ENCODE results near the gene SCN9A. TPM values are rescaled to one million over a fixed set of nuclear protein-coding genes. Genes with fewer than 3 reads are reported as not detected.
"Not testable (repeated sequence)": the region's sequence is repeated elsewhere in the genome, so short reads cannot be mapped to it uniquely, and the experiment has no call there.

The SCN9A gene
- total and polyA plus RNA-seq, 2 donors: 0.67 to 32.9 TPM

DNA sequence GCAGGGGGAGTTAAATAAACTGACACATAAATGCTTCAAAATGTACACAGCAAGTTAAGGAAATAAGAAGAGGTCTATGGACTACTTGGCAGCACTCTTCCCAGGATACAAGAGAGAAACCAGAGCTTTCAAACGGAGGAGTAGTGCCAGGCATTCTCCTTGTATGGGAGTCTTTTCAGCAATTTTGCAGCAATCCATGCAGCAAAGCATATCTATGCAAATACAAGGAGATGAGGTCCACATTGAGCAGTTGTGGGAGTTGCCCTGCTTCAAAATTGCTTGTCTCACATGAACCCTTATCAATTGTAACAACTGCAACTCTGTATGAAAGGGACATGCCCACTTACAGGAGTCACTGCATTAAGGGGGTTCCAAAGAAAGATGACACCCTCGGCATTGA lies 37.8 kb downstream of the SCN9A start:
- Histone ChIP-seq H3K36me3 (ENCODE audit: insufficient read depth) (no peaks in the 10 kb centered on the region), H3K4me1 (ENCODE audit: insufficient read depth) (no peaks in the 10 kb centered on the region)
- 67% methylated on average over 2 of the region's 2 CpGs for WGBS

GRCh38 chr2:166335284-166335683 lies 40.5 kb downstream of the SCN9A start:
- DNase-seq (ENCODE audit: extremely low spot score): peak; percentile 25
- no peaks in the 10 kb centered on the region for H3K4me1 ChIP-seq (ENCODE audit: insufficient read depth)
- WGBS: 20% methylated on average over 3 of the region's 3 CpGs
- no peak overlapping the region for H3K4me3 ChIP-seq (ENCODE audit: low read depth, low read length)
- H3K36me3 ChIP-seq (ENCODE audit: insufficient read depth): no peaks in the 10 kb centered on the region
- H3K27ac ChIP-seq (ENCODE audit: low read depth): no peak overlapping the region

More for the DNA sequence above, 37.8 kb downstream of the SCN9A start:
- DNase-seq (ENCODE audit: extremely low spot score): no peak
- H3K4me3 ChIP-seq (ENCODE audit: low read depth, low read length): no peak overlapping the region
- no peak overlapping the region for H3K27ac ChIP-seq (ENCODE audit: low read depth)

GRCh38 chr2:166334805-166335204 lies 40.9 kb downstream of the SCN9A start:
- Histone ChIP-seq H3K4me1 (ENCODE audit: insufficient read depth) (no peaks in the 10 kb centered on the region), H3K27ac (ENCODE audit: low read depth) (no peak overlapping the region), H3K4me3 (ENCODE audit: low read depth, low read length) (no peak overlapping the region), H3K36me3 (ENCODE audit: insufficient read depth) (no peaks in the 10 kb centered on the region)
- DNase-seq (ENCODE audit: extremely low spot score): no peak

GRCh38 chr2:166333801-166334200 lies 41.9 kb downstream of the SCN9A start:
- no peaks in the 10 kb centered on the region for H3K4me1 ChIP-seq (ENCODE audit: insufficient read depth)
- H3K27ac ChIP-seq (ENCODE audit: low read depth): no peak overlapping the region
- WGBS: 60% methylated on average over 2 of the region's 2 CpGs
- H3K4me3 ChIP-seq (ENCODE audit: low read depth, low read length): no peak overlapping the region
- H3K36me3 ChIP-seq (ENCODE audit: insufficient read depth): no peaks in the 10 kb centered on the region
- DNase-seq (ENCODE audit: extremely low spot score): no peak

DNA sequence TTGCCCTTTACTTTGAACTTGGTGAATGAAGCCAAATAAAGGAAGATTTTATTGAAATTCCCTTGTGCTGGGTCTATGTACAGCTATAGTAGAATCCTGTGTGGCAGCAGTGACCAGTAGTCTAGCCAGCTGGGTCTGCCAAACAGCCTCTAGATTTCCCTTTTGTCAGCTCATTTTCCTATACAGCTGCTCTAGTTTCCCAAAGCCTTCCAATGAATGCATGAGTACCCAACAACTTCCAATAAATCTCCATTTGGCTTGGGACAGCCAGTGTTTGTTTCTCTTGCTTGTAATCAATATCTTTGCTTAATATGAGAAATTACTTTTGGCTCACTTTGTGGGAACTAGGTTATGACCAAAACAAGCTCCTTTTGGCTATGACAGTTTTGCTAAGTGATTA lies 43.6 kb downstream of the SCN9A start:
- Histone ChIP-seq H3K36me3 (ENCODE audit: insufficient read depth) (no peaks in the 10 kb centered on the region), H3K4me3 (ENCODE audit: low read depth, low read length) (no peak overlapping the region), H3K27ac (ENCODE audit: low read depth) (no peak overlapping the region), H3K4me1 (ENCODE audit: insufficient read depth) (no peaks in the 10 kb centered on the region)
- DNase-seq (ENCODE audit: extremely low spot score): no peak

DNA sequence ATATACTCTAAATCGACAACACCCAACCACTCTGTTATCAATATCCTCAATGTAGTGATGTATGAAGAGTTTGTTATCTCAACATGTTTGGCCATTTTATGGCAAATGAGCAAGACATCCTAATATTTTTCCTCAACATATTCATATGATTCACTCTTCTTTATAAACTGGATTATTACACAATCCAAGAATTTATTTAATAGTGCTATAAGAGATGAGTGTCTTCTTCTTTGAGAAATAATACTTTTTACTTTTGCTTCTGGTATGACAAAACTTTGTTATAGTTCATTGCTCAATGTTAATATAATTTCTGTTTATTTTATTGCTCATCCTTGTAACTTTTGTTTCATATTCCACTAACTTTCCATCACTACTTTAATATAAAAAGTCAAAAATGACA lies 44.3 kb downstream of the SCN9A start:
- Histone ChIP-seq H3K27ac (ENCODE audit: low read depth) (no peak overlapping the region), H3K4me1 (ENCODE audit: insufficient read depth) (no peaks in the 10 kb centered on the region), H3K36me3 (ENCODE audit: insufficient read depth) (no peaks in the 10 kb centered on the region), H3K4me3 (ENCODE audit: low read depth, low read length) (no peak overlapping the region)
- WGBS: 82% methylated on average over 1 of the region's 1 CpG
- no peak for DNase-seq (ENCODE audit: extremely low spot score)

DNA sequence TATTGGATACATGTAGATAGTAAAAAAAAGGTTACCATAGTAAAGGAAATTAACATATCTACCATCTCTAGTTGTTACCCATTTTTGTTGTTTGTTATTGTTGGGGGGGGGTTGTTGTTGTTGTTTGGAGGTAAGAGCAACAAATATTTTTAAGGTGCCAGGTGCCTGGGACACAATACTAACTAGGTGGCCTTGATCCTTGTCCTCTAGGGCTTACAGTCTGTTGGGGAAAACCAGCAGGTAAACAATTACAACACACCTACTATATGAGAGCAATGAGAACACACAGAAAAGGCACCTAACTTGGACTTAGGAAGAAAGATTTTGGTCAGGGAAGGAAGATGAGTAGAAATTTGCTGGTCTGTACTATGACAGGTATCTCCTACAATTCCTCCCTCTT lies 46.3 kb downstream of the SCN9A start:
- no peaks in the 10 kb centered on the region for H3K36me3 ChIP-seq (ENCODE audit: insufficient read depth)
- DNase-seq (ENCODE audit: extremely low spot score): no peak
- no peak overlapping the region for H3K4me3 ChIP-seq (ENCODE audit: low read depth, low read length)
- no peaks in the 10 kb centered on the region for H3K4me1 ChIP-seq (ENCODE audit: insufficient read depth)
- H3K27ac ChIP-seq (ENCODE audit: low read depth): no peak overlapping the region

DNA sequence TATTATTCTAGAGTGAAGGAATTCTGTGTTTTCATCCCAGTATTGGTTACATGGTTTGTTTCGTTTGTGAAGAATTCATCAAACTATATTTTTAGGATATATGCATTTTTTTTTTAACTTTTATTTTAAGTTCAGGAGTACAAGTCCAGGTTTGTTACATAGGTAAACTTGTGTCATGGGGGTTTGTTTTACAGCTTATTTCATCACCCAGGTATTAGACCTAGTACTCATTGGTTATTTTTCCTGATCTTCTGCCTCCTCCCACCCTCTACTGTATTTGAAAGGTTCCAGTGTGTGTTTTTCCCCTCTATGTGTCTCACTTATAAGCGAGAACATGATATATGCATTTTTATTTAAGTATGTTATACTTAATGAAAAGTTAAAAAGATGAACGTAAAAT lies 47.6 kb downstream of the SCN9A start:
- Histone ChIP-seq H3K36me3 (ENCODE audit: insufficient read depth) (no peaks in the 10 kb centered on the region), H3K4me3 (ENCODE audit: low read depth, low read length) (no peak overlapping the region), H3K27ac (ENCODE audit: low read depth) (no peak overlapping the region), H3K4me1 (ENCODE audit: insufficient read depth) (no peaks in the 10 kb centered on the region)
- DNase-seq (ENCODE audit: extremely low spot score): no peak
- WGBS: 54% methylated on average over 3 of the region's 3 CpGs

DNA sequence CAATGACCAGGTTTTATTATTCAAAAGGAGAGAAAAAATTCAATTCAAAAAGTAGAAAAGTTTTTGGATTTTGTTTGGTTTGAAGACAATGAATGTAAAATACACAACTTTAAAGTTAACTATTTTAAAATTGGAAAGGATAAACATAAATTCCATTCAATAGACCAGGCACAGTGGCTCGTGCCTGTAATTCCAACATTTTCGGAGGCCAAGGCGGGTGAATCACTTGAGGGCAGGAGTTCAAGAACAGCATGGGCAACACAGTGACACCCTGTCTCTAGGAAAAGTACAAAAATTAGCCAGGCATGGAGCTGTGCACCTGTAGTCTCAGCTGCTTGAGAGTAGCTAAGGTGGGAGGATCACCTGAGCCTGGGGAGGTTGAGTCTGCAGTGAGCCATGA lies 54.7 kb downstream of the SCN9A start:
- 89% methylated on average over 3 of the region's 3 CpGs for WGBS
- no peak for DNase-seq (ENCODE audit: extremely low spot score)
- Histone ChIP-seq H3K4me1 (ENCODE audit: insufficient read depth) (no peaks in the 10 kb centered on the region), H3K36me3 (ENCODE audit: insufficient read depth) (no peaks in the 10 kb centered on the region), H3K4me3 (ENCODE audit: low read depth, low read length) (no peak overlapping the region), H3K27ac (ENCODE audit: low read depth) (no peak overlapping the region)

DNA sequence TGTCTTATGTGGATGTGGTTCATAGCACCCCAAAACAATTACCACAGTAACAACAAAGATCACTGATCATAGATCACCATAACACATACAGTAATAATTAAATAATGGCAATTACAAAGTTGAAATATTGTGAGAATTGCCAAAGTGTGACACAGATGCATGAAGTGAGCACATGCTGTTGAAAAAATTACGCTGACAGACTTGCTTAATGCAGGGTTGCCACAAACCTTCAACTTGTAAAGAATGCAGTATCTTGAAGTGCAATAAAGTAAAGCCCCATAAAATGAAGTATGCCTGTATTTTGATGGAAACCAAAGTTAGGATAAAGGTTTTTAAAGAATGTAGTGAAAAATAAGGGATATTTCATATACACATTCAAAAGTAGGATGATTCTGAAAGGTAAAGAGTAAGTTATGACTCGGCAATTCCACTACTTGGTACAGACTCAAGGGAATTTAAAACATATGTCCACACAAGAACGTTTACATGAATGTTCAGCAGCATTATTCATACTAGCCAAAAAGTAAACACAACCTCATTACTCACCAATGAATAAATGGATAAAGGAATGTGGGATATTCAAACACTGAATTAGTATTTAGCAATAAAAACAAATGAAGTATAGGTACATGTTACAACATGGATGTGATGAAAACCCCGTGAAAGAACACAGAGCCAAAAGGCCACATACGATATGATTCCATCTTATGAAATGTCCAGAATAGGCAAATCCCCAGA lies 61.6 kb downstream of the SCN9A start:
- DNase-seq (ENCODE audit: extremely low spot score): no peak
- H3K27ac ChIP-seq (ENCODE audit: low read depth): no peak overlapping the region
- no peaks in the 10 kb centered on the region for H3K36me3 ChIP-seq (ENCODE audit: insufficient read depth)
- no peaks in the 10 kb centered on the region for H3K4me1 ChIP-seq (ENCODE audit: insufficient read depth)
- no peak overlapping the region for H3K4me3 ChIP-seq (ENCODE audit: low read depth, low read length)
- 36% methylated on average over 5 of the region's 5 CpGs for WGBS

- H3K4me3 ChIP-seq (ENCODE audit: low read depth, low read length); DNase-seq (ENCODE audit: extremely low spot score); H3K27ac ChIP-seq (ENCODE audit: low read depth); H3K36me3 ChIP-seq (ENCODE audit: insufficient read depth); H3K4me1 ChIP-seq (ENCODE audit: insufficient read depth): not testable (repeated sequence)
- under 1% methylated on average over 2 of the region's 2 CpGs for WGBS
These were observed 62.9 kb downstream of the SCN9A start for GRCh38 chr2:166312863-166313262.

GRCh38 chr2:166307326-166307725 lies 68.4 kb downstream of the SCN9A start:
- Histone ChIP-seq H3K4me3 (ENCODE audit: low read depth, low read length) (no peak overlapping the region), H3K27ac (ENCODE audit: low read depth) (no peak overlapping the region), H3K4me1 (ENCODE audit: insufficient read depth) (no peaks in the 10 kb centered on the region), H3K36me3 (ENCODE audit: insufficient read depth) (no peaks in the 10 kb centered on the region)
- WGBS: 56% methylated on average over 3 of the region's 3 CpGs
- DNase-seq (ENCODE audit: extremely low spot score): no peak

GRCh38 chr2:166304656-166305055 lies 71.1 kb downstream of the SCN9A start:
- 99% methylated on average over 1 of the region's 1 CpG for WGBS
- Histone ChIP-seq H3K36me3 (ENCODE audit: insufficient read depth) (no peaks in the 10 kb centered on the region), H3K27ac (ENCODE audit: low read depth) (no peak overlapping the region), H3K4me3 (ENCODE audit: low read depth, low read length) (no peak overlapping the region), H3K4me1 (ENCODE audit: insufficient read depth) (no peaks in the 10 kb centered on the region)
- DNase-seq (ENCODE audit: extremely low spot score): no peak

GRCh38 chr2:166302036-166302435 lies 73.7 kb downstream of the SCN9A start:
- Histone ChIP-seq H3K36me3 (ENCODE audit: insufficient read depth) (no peaks in the 10 kb centered on the region), H3K27ac (ENCODE audit: low read depth) (no peak overlapping the region), H3K4me3 (ENCODE audit: low read depth, low read length) (no peak overlapping the region), H3K4me1 (ENCODE audit: insufficient read depth) (no peaks in the 10 kb centered on the region)
- 52% methylated on average over 3 of the region's 3 CpGs for WGBS
- no peak for DNase-seq (ENCODE audit: extremely low spot score)

DNA sequence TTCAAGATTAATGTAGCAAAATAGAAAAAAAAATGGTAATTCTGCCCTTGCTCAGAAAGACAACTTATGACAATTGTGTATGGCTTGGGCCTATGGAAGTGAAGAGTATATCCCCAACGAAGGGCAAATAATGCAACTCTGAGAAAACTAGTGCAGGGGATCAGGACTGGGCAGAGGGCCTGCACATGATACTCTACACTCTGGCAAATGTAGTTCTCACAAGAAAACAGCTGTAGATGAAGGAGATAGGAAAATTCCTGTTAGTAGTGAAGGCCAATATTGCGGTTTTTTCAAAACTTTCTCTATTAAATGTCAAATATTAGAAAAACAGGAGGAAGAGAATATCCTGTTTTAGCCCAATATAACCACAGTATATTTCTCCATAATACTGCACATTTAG lies 77.8 kb downstream of the SCN9A start:
- WGBS: 41% methylated on average over 2 of the region's 2 CpGs
- Histone ChIP-seq H3K27ac (ENCODE audit: low read depth) (no peak overlapping the region), H3K4me1 (ENCODE audit: insufficient read depth) (no peaks in the 10 kb centered on the region), H3K36me3 (ENCODE audit: insufficient read depth) (no peaks in the 10 kb centered on the region), H3K4me3 (ENCODE audit: low read depth, low read length) (no peak overlapping the region)
- DNase-seq (ENCODE audit: extremely low spot score): no peak

Data from urinary bladder (tissue), 4 donors.